ENCODE data around the gene PDGFB. TPM values are rescaled to one million over a fixed set of nuclear protein-coding genes. Genes with fewer than 3 reads are reported as not detected.

The PDGFB gene
- total and polyA plus RNA-seq, 9 donors = 3.9 to 10.7 (median 5.5) TPM

GRCh38 chr22:39174498-39175352, 70.1 kb downstream of the PDGFB start:
- peaks cover 27% of the 10 kb centered on the region for H3K4me1 ChIP-seq (ENCODE audit: insufficient read depth)
- DNase-seq = peak; percentile 88 to 91 (median 89)
- peak overlapping the region; percentile 8 for H3K4me3 ChIP-seq
- TF ChIP-seq, protein P1, sequence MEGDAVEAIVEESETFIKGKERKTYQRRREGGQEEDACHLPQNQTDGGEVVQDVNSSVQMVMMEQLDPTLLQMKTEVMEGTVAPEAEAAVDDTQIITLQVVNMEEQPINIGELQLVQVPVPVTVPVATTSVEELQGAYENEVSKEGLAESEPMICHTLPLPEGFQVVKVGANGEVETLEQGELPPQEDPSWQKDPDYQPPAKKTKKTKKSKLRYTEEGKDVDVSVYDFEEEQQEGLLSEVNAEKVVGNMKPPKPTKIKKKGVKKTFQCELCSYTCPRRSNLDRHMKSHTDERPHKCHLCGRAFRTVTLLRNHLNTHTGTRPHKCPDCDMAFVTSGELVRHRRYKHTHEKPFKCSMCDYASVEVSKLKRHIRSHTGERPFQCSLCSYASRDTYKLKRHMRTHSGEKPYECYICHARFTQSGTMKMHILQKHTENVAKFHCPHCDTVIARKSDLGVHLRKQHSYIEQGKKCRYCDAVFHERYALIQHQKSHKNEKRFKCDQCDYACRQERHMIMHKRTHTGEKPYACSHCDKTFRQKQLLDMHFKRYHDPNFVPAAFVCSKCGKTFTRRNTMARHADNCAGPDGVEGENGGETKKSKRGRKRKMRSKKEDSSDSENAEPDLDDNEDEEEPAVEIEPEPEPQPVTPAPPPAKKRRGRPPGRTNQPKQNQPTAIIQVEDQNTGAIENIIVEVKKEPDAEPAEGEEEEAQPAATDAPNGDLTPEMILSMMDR (IDR thresholded peaks at IDR 0.05) = no peak
- no peak for TF ChIP-seq POLR2A (IDR thresholded peaks at IDR 0.05)
- TF ChIP-seq EP300 (IDR thresholded peaks at IDR 0.05) = no peak
- H3K9me3 ChIP-seq = no peaks in the 10 kb centered on the region
- H3K27me3 ChIP-seq = no peaks in the 10 kb centered on the region
- peak overlapping the region; percentile 56 to 60 for H3K27ac ChIP-seq
- intact Hi-C loops (cut with DNase I) = loop anchor here (5.0 to 10.0 kb wide), 5 partner anchors 63 to 360 kb away; partner anchors contain the start of genes MIEF1 (in 1 of the 4) and RPS19BP1 (in 1 of the 4)
- WGBS, 3 donors = 14 to 19% (median 18%) methylated on average over 22 of the region's 22 CpGs
- H3K36me3 ChIP-seq = no peaks in the 10 kb centered on the region

DNA sequence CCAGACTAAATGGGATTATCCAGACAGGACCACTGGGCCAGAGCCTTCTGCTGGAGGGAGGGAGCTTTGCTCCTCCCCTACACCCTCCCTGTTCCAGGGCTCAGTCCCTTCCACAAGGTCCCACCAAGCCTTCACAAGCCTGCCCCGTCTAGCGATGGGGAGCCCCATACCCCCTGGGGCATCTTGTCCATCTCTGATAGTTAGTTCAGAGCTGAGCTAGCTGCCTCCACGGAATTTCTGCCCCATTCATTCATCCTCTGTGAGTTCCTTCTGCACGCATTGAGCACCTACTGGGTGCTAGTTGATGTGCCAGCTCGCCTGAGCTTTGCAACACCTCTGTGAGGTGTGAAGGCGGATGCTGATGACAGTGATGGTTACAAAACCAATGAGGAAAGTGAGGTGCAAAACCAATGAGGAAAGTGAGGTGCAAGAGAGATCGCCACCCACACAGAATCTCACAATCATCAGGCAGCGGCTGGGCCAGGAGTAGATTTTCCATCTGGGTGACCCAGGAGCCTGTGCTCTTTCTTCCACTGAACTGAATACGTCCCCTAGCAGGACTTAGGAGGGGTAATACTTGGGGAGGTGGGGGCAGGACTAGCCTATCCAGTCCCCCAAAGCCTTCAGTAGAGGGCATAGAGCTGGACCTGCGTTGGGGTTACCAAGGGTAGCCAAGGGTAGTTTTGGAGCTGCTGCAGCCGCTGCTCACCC, 70.8 kb downstream of the PDGFB start:
- Histone ChIP-seq H3K36me3 (no peaks in the 10 kb centered on the region), H3K27me3 (no peaks in the 10 kb centered on the region), H3K27ac (peak overlapping the region; percentile 56 to 60), H3K4me3 (peak overlapping the region; percentile 8), H3K4me1 (ENCODE audit: insufficient read depth) (peaks cover 22% of the 10 kb centered on the region), H3K9me3 (no peaks in the 10 kb centered on the region)
- TF ChIP-seq, protein P1 (IDR thresholded peaks at IDR 0.05) = no peak
- TF ChIP-seq EP300 (IDR thresholded peaks at IDR 0.05) (no peak), POLR2A (IDR thresholded peaks at IDR 0.05) (no peak)
- 51 to 72% (median 66%) methylated on average over 11 of the region's 11 CpGs for WGBS, 3 donors
- DNase-seq = peak in 1 of 5 donors; percentile 26
- intact Hi-C loops (cut with DNase I) = loop anchor here in 3 of 4 donors (2.0 to 10.0 kb wide), 5 partner anchors 143 to 361 kb away; partner anchors contain the start of genes MIEF1 (in 1 of the 3) and RPS19BP1 (in 1 of the 3)

Other genes starting within 250 kb of the PDGFB start
- gene APOBEC3C, start 230.7 kb downstream of the PDGFB start, total RNA-seq = 10 to 100 TPM in 6 of 7 donors, 1 to 10 TPM in 1; 7.0 to 63.4 (median 52.4) TPM
- 10 to 100 TPM; 35.1 to 88.9 TPM for gene APOBEC3C, start 230.7 kb downstream of the PDGFB start, polyA plus RNA-seq
- gene APOBEC3D, start 223.9 kb downstream of the PDGFB start, total RNA-seq = 1 to 10 TPM; 2.3 to 9.8 (median 6.3) TPM
- 1 to 10 TPM; 4.8 to 5.0 TPM for gene APOBEC3D, start 223.9 kb downstream of the PDGFB start, polyA plus RNA-seq
- 10 to 100 TPM in 5 of 7 donors, 1 to 10 TPM in 2; 7.6 to 51.4 (median 32.3) TPM for gene APOBEC3F, start 204.1 kb downstream of the PDGFB start, total RNA-seq
- 10 to 100 TPM in 1 of 2 donors, 1 to 10 TPM in 1; 7.4 to 14.2 TPM for gene APOBEC3F, start 204.1 kb downstream of the PDGFB start, polyA plus RNA-seq
- 10 to 100 TPM; 13.2 to 36.5 (median 24.7) TPM for gene APOBEC3G, start 167.7 kb downstream of the PDGFB start, total RNA-seq
- 10 to 100 TPM; 19.6 to 36.3 TPM for gene APOBEC3G, start 167.7 kb downstream of the PDGFB start, polyA plus RNA-seq
- gene APOBEC3H, start 147.7 kb downstream of the PDGFB start, total RNA-seq = under 1 TPM in 2 of 7 donors, not detected in 5; 0.23 to 0.31 TPM
- gene APOBEC3H, start 147.7 kb downstream of the PDGFB start, polyA plus RNA-seq = under 1 TPM in 1 of 2 donors, not detected in 1; 0.97 TPM
- 100 to 1,000 TPM in 1 of 7 donors, 10 to 100 TPM in 6; 47.2 to 107 (median 84.9) TPM for gene CBX7, start 92.3 kb downstream of the PDGFB start, total RNA-seq
- gene CBX7, start 92.3 kb downstream of the PDGFB start, polyA plus RNA-seq = 10 to 100 TPM; 40.7 to 96.9 TPM
- 1,000 to 10,000 TPM; 3,686 to 6,016 (median 4,727) TPM for gene RPL3, start 74.6 kb upstream of the PDGFB start, total RNA-seq
- 1,000 to 10,000 TPM; 3,441 to 7,258 TPM for gene RPL3, start 74.6 kb upstream of the PDGFB start, polyA plus RNA-seq
- 100 to 1,000 TPM in 1 of 7 donors, 10 to 100 TPM in 6; 20.9 to 104 (median 74.7) TPM for gene SYNGR1, start 105.0 kb upstream of the PDGFB start, total RNA-seq
- 10 to 100 TPM; 13.1 to 82.7 TPM for gene SYNGR1, start 105.0 kb upstream of the PDGFB start, polyA plus RNA-seq
- 10 to 100 TPM; 20.3 to 39.2 (median 30.6) TPM for gene TAB1, start 154.8 kb upstream of the PDGFB start, total RNA-seq
- 10 to 100 TPM; 10.7 to 29.5 TPM for gene TAB1, start 154.8 kb upstream of the PDGFB start, polyA plus RNA-seq
- 1 to 10 TPM in 5 of 7 donors, under 1 TPM in 2; 0.91 to 5.9 (median 1.1) TPM for gene MGAT3, start 212.0 kb upstream of the PDGFB start, total RNA-seq
- 1 to 10 TPM; 2.1 to 2.3 TPM for gene MGAT3, start 212.0 kb upstream of the PDGFB start, polyA plus RNA-seq

Data from ovary (tissue), 9 donors.